Superior temporal gyrus (tissue), 1 donor: ENCODE results near the gene R3HCC1L.
"Not testable (repeated sequence)": the region's sequence is repeated elsewhere in the genome, so short reads cannot be mapped to it uniquely, and the experiment has no call there.

Experiments
- DNase-seq: peaks from one replicate; pipeline ENCODE4 v3.0.0-alpha.2; 2016; ENCODE audit errors: extremely low spot score

The R3HCC1L gene

GRCh38 chr10:98172495-98172894 lies 38.0 kb downstream of the R3HCC1L start:
- no peak for DNase-seq

GRCh38 chr10:98173260-98173659 lies 38.8 kb downstream of the R3HCC1L start:
- no peak for DNase-seq

- not testable (repeated sequence) for DNase-seq
These were observed 48.0 kb downstream of the R3HCC1L start for GRCh38 chr10:98182351-98182915.

GRCh38 chr10:98186681-98187080 lies 52.2 kb downstream of the R3HCC1L start:
- DNase-seq = no peak

GRCh38 chr10:98190773-98191172 lies 56.3 kb downstream of the R3HCC1L start:
- DNase-seq = not testable (repeated sequence)

GRCh38 chr10:98193037-98193436 lies 58.6 kb downstream of the R3HCC1L start:
- no peak for DNase-seq

- no peak for DNase-seq
These were observed 60.2 kb downstream of the R3HCC1L start for GRCh38 chr10:98194633-98195032.

- DNase-seq = no peak
These were observed 60.7 kb downstream of the R3HCC1L start for GRCh38 chr10:98195120-98195519.

- no peak for DNase-seq
These were observed 62.5 kb downstream of the R3HCC1L start for GRCh38 chr10:98196985-98197384.

- DNase-seq = no peak
These were observed 67.3 kb downstream of the R3HCC1L start for GRCh38 chr10:98201760-98202159.

- no peak for DNase-seq
These were observed 67.9 kb downstream of the R3HCC1L start for GRCh38 chr10:98202378-98202777.

- DNase-seq = no peak
These were observed 70.9 kb downstream of the R3HCC1L start for GRCh38 chr10:98205351-98205750.

- no peak for DNase-seq
These were observed 74.5 kb downstream of the R3HCC1L start for GRCh38 chr10:98208925-98209324.

GRCh38 chr10:98209441-98209840 lies 75.0 kb downstream of the R3HCC1L start:
- no peak for DNase-seq

- no peak for DNase-seq
These were observed 77.7 kb downstream of the R3HCC1L start for GRCh38 chr10:98212196-98212595.

- no peak for DNase-seq
These were observed 79.3 kb downstream of the R3HCC1L start for GRCh38 chr10:98213740-98214139.

GRCh38 chr10:98215373-98215772 lies 80.9 kb downstream of the R3HCC1L start:
- no peak for DNase-seq

- DNase-seq = no peak
These were observed 83.3 kb downstream of the R3HCC1L start for GRCh38 chr10:98217801-98218200.

GRCh38 chr10:98223874-98224273 lies 89.4 kb downstream of the R3HCC1L start:
- no peak for DNase-seq

GRCh38 chr10:98224509-98224908 lies 90.1 kb downstream of the R3HCC1L start:
- DNase-seq = no peak

GRCh38 chr10:98224996-98225395 lies 90.5 kb downstream of the R3HCC1L start:
- no peak for DNase-seq

GRCh38 chr10:98226508-98227144 lies 92.2 kb downstream of the R3HCC1L start:
- DNase-seq = no peak

- not testable (repeated sequence) for DNase-seq
These were observed 93.3 kb downstream of the R3HCC1L start for GRCh38 chr10:98227713-98228112.

- DNase-seq = not testable (repeated sequence)
These were observed 93.8 kb downstream of the R3HCC1L start for GRCh38 chr10:98228266-98228665.
